ENCODE data around the gene HMCN2.
"Not testable (repeated sequence)": the region's sequence is repeated elsewhere in the genome, so short reads cannot be mapped to it uniquely, and the experiment has no call there.

The HMCN2 gene

DNA sequence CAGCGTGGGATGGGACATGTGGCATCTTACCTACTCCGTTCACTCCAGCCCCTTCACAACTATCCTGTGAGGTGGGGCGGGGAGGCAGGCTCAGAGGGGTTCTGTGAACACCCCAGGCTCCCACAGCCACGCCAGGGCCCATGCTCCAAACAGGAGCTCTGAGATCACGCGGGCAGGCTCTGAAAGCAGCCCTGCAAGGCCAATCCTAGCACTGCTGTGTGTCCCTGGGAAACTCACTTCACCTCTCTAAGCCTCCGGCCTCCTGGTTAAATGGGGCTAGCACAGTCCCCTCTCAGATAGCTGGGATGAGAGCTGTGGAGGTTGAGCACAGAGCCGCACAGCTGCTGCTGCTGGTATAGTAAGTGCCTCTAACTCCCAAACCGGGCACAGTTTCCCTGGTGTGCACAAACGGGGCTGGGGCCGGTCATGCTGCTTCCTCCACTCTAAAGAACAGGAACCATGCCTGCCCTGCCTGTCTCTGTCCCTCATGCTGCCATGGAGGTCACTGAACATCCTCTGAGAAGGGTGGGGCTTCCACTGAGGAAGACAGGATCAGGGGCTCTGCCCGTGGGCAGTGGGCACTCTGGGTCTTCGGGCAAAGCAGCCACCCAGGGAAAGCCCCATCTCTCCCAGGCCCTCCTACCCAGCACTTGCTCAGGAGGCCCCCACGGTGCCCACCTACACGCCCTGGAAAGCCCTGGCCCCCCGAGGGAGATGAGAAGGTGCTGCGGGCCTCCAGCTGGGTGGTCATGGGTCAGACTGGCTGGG, 166.2 kb downstream of the HMCN2 start:
- no peak overlapping the region for H3K4me3 ChIP-seq (ENCODE audit: low read depth, low read length)

DNA sequence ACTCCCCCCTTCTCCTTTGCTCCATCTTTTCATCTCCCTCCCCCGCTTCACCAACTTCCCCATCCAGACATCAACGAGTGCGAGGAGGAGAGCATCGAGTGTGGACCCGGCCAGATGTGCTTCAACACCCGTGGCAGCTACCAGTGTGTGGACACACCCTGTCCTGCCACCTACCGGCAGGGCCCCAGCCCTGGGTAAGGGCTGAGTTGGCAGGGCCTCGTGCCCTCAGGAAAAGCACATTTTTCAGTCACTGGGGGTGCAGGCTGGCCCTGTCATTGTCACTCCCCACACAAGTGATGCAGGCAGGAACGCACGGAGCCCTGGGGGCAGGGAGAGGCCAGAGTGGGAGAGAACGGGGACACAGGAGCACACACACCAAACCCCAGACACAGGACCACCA, 166.8 kb downstream of the HMCN2 start:
- no peak overlapping the region for H3K4me3 ChIP-seq (ENCODE audit: low read depth, low read length)
- DNase-seq (ENCODE audit: low read depth) = no peak

More for the DNA sequence above, 166.2 kb downstream of the HMCN2 start:
- DNase-seq (ENCODE audit: low read depth) = no peak

DNA sequence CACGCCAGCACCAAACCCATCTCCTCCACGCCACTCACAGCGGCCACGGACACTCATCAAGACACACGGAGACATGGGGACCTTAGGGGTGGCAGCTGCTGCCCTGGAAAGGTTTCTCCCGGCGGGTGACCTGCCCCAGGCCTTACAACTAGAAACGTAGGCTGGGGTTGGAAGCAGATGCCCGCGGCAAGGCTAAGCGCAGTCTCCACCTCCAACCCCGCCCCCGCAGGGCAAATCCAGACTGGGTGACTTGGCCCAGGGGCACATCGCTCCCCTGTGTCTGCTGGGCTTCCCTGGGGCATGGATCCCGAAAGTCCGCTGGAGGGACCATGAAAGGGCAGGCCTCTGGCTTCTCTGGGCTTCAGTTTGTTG, 167.2 kb downstream of the HMCN2 start:
- no peak overlapping the region for H3K4me3 ChIP-seq (ENCODE audit: low read depth, low read length)
- no peak for DNase-seq (ENCODE audit: low read depth)

DNA sequence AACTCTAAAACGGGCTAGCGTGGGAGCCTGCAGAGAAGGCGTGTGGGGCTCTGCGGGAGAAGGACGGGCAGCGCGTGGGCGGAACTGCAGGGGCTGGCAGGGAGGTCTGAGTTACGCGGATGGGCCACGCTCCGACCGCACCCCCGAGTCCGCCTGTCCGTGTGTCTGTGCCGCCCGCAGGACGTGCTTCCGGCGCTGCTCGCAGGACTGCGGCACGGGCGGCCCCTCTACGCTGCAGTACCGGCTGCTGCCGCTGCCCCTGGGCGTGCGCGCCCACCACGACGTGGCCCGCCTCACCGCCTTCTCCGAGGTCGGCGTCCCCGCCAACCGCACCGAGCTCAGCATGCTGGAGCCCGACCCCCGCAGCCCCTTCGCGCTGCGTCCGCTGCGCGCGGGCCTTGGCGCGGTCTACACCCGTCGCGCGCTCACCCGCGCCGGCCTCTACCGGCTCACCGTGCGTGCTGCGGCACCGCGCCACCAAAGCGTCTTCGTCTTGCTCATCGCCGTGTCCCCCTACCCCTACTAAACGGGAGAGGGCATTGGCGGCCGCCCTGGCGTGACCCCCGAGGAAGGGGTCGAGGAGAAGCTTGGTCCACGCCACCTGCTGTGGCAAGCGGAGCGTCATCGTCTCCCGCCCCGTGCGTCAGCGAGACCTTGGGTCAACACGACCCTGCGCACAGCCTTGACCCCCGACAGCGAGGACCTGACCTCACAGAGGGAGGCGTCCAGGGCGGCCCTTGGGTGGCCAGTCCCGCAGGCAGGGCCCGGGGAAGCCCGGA, 167.8 kb downstream of the HMCN2 start:
- no peak for DNase-seq (ENCODE audit: low read depth)
- H3K4me3 ChIP-seq (ENCODE audit: low read depth, low read length) = peak overlapping the region; percentile 36

DNA sequence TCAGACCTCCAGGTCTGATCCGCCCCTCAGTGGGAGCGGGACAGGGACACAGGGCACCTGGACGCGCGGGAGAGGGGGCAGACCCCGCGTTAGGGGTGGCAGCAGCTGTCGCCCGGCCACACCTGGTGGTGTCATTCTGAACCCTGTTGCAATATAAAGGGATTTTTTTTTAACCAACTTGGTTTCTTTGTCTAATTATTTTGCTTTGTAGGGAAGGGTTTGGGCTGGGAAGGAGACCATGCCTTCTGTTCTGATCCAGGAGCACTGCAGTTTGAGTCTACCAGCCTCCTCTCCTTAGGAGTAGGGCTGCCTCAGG, 168.3 kb downstream of the HMCN2 start:
- no peak for DNase-seq (ENCODE audit: low read depth)
- H3K4me3 ChIP-seq (ENCODE audit: low read depth, low read length) = no peak overlapping the region

DNA sequence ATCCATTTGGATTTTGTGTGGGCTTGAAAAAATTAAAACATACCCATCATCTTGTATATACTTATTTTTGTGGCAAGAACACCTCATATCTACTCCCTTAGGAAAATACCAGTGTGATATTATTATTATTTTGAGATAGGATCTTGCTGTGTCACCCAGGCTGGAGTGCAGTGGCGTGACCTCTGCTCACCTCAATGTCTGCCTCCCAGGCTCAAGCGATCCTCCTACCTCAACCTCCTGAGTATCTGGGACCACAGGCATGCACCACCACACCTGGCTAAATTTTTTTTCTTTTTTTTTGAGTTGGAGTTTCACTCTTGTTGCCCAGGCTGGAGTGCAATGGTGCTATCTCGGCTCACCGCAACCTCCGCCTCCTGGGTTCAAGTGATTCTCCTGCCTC, 169.1 kb downstream of the HMCN2 start:
- DNase-seq (ENCODE audit: low read depth); H3K4me3 ChIP-seq (ENCODE audit: low read depth, low read length): not testable (repeated sequence)

DNA sequence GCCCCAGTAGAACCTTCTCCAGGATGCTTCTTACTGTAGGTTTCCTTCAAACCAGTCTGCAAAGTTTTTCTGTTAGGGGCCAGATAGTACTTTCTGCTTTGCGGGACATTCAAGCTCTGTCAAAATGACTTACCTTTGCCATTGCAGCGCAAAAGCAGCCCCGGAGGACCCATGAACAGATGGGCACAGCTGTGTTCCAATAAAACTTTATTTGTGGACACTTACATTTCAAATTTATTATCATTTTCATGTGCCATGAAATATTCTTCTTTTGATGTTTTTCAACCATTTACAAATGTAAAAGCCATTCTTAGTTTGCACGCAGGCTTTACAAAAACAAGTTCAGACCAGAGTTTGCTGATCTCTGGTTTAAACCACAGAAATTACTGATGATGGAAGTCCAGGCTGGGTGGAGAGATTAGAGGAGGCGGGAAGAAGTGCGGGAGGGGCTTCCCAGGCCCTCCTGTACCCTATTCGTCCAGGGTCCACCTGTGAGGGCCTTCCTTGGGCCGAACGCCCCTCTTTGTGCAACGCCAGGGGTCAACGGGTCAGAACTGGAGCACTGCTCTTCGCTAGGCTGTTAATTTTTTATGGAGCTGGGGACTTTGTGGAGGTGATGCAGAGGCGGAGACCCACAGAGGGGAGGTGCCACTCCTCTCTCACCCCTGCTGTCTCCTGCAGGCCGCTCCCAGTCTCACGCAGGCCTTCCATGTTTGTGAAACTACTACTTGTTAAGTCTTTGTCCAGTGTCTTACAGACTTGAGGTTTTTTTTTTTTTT, 171.6 kb downstream of the HMCN2 start:
- no peak for DNase-seq (ENCODE audit: low read depth)
- no peak overlapping the region for H3K4me3 ChIP-seq (ENCODE audit: low read depth, low read length)

DNA sequence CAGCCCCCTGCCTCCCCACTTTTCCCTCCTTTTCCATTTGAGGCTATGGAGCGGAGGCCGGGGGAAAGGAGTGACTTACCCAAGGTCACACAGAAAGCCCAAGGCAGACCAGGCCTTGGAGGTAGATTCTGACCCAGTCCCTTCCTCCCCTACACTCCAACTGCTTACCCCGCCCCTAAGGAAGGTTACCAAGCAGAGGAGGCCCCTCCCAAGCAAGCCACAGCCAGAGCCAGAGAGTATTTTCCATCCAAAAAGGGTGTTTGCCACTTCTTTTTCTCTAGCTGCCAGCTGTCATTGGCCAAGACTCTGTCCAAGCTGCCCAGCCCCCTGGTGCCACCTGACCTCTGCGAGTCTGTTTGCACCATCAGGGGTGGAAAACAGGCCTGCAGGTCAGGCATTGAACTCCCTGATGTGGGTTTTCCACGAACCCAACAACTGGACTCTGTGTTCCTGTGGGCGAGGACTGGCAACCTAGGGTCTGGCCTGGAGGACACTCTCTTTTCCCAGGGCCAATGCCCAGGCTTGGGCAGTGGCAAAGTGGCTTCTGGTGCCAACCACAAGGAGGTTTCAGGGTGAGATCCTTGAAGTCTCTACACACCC, 172.9 kb downstream of the HMCN2 start:
- DNase-seq (ENCODE audit: low read depth) = no peak
- no peak overlapping the region for H3K4me3 ChIP-seq (ENCODE audit: low read depth, low read length)

DNA sequence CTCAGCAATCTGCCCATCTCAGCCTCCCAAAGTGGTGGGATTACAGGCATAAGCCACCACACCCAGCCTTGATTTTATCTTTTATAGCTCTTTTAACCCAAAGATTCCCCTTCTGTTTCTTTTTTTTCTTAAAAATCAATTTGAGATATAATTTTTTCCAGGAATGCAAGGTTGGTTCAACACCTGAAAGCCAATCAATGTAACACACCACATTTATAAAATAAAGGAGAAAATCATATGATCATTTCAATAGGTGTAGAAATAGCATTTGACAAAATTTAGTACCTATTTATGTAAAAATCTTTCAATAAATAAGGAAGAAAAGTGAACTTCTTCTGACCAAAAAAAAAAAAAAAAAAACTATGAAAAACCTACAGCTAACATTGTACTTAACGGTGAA, 175.5 kb downstream of the HMCN2 start:
- DNase-seq (ENCODE audit: low read depth) = no peak
- no peak overlapping the region for H3K4me3 ChIP-seq (ENCODE audit: low read depth, low read length)

DNA sequence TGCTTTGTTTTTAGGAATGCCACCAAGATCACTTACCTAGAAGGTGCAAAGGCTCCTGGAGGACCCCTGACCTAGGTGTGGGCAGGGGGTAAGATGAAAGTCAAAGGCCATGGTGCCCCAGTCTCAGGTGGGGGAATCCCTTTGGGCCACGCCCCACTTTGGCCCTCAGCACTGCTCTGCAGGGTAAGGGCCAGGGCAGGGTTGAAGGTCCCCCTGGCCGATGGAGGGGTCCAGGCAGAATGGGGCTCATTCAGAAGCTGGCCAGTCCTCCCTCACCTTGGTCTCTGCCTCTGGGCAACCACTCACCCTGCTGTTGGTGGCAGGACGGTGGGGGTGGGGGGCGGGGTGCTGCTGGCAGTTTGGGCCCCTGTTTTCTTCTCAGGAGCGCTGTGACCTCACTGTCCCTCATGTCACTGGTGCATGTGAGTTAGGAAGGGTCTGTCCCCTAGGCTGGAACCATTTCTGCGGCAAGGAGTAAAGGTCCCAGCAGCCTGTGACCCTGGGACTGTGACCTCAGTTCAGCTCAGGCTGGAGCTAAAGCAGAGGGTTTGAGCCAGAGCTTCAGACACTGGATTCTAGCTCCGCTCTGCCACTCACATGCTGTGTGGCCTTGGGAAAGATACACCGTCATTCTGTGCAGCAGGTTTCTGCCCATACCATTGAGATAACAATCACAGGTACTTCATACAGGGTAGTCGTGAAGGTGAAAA, 177.3 kb downstream of the HMCN2 start:
- DNase-seq (ENCODE audit: low read depth) = no peak
- no peak overlapping the region for H3K4me3 ChIP-seq (ENCODE audit: low read depth, low read length)

DNA sequence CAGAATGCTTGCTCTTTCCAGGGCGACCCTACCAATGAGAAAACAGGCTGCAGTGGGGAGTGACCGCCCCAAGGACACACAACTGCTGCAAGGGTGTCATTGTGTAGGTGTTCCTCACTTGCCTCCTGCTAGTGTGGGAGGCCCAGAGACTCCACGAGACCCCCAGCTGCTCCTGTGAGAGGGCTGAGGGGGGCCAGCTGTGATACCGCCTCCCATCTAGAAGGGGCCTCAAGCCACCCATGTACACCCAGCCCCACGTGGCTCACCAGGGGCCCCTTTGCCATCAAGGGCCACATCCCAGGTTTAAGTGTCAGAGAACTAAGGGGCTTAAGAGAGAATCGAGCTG, 177.9 kb downstream of the HMCN2 start:
- DNase-seq (ENCODE audit: low read depth) = no peak
- no peak overlapping the region for H3K4me3 ChIP-seq (ENCODE audit: low read depth, low read length)

DNA sequence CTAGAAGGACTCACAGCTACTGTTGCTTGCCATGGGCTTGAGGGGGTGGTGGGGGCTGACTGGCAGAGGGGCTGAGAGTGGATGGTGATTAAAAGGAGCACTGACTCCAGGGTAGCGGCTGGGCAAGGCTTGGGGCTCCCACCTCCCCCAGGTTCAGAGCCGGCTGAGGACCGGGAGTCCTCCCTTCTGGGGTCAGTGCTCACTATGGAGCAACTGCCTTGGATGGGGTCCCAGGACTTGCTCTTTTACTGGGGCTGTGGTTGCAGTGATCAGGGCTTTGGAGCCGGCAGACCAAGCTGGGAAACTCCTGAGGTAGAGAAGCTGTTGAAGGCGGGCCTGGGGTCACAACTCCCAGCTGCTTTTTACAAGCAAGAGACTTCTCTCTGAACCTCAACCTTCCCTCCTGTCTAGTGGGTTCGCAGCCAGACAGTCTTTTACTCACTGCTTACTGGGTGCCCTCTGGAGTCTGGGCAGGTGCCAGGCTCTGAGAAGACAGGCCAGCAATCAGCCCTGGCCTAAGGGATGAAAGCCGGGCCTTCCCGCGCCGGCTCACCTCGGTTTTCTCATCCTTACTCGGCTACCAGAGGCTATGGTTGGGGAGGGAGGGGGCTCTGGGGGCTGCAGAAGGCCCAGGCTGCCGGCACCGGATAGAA, 178.4 kb downstream of the HMCN2 start:
- no peak overlapping the region for H3K4me3 ChIP-seq (ENCODE audit: low read depth, low read length)
- DNase-seq (ENCODE audit: low read depth) = no peak

DNA sequence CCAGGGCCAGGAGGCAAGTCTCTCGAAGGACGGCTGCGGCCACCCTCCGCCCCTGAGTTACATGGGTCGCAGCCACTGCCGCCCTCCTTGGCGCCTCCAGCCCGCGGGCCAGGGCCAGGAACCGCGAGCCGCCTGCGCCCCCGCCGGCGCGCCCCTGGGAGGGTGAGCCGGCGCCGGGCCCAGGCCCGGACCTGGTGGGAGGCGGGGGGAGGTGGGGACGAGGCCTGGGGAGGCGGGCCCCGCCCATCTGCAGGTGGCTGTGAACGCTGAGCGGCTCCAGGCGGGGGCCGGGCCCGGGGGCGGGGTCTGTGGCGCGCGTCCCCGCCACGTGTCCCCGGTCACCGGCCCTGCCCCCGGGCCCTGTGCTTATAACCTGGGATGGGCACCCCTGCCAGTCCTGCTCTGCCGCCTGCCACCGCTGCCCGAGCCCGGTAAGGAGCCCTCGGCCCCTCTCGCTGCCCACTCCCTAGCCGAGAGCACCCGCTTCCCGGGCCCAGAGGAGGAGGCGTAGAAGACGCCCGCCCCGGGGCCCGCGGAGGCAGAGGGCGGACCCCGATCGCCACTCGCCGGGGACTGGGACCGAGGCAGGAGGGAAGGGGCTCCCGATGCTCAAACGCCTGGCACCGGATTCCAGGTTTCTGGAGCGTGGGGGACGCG, 179.1 kb downstream of the HMCN2 start, which contains the start of gene ASS1:
TSS of gene ASS1 (plus strand) at position 397 of the 657 bp plus-strand sequence. CDS start 7,268 bp downstream, outside the sequence.
- H3K4me3 ChIP-seq (ENCODE audit: low read depth, low read length) = peak within 1 kb of the TSS; percentile 55
- no peak for DNase-seq (ENCODE audit: low read depth)

DNA sequence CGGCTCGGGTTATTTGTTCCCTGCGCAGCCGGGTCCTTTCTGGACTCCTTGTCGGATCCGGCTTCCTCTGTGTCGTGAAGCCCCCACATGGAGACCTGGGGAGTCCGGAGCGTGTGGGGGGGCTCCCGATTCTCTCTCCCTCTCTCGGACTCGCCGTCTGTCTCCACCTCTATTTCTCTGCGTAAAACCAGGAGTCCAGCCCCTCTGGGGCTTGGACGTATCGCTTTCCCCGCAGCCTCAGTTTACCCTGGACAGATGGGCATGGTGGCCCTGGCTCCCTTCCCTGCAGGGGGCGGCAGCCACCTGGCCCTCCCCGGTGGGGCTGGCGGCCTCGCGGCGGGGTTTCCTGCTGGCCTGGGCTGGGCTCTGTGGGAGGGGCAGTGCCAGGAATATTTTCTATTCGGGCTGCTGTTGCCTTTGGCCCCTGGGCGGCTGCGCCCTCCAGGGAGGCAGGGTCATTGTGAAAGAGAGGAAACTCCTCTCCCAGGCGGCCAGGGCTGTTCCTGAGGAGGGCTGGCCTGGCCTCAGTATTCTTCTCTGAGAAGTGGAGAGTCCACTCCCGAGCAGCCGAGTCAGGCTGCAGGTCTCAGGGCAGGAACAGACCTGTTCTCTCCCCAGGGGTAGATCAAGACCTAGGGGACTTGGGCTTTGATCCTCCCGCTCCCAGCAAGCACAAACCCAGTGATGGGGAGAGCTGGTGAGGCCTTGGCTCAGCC, 179.9 kb downstream of the HMCN2 start:
- peak overlapping the region; percentile 55 for H3K4me3 ChIP-seq (ENCODE audit: low read depth, low read length)
- DNase-seq (ENCODE audit: low read depth) = no peak

DNA sequence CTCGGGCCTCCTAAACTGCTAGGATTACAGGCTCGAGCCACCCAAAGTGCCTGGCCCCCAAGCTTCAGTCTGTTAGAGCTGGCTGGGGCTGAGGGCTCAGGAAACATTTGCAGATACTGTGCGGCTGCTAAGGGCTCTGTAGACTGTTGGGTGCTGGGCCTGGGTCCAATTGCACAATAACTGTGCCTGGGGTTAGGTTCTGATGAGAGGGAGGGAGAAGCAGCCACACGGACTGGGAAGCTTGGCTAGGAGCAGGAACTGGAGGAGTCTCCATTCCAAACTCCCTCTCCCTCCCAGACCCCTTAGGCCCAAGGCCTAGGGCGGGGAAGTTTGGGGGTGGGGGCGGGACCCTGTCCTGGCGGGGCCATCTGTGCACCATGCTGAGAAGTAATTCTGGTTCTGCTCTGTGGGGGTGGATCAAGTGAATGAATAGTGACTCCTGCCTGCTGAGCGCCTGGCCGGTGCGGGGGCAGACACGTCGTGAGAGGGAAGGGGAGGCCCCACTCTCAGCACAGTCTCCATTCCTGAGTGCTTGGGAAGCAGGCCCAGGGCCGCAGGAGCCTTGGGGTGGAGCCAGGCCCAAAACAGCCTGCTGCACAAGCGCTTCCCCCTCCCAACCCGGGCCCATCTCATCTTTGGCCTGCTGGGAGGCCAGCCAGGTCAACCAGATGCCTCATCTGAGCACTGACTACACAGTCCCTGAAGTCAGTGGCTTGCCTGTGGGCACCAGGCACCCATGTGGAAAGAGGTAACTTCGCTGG, 180.7 kb downstream of the HMCN2 start:
- DNase-seq (ENCODE audit: low read depth) = peak; percentile 87
- peak overlapping the region; percentile 55 for H3K4me3 ChIP-seq (ENCODE audit: low read depth, low read length)

DNA sequence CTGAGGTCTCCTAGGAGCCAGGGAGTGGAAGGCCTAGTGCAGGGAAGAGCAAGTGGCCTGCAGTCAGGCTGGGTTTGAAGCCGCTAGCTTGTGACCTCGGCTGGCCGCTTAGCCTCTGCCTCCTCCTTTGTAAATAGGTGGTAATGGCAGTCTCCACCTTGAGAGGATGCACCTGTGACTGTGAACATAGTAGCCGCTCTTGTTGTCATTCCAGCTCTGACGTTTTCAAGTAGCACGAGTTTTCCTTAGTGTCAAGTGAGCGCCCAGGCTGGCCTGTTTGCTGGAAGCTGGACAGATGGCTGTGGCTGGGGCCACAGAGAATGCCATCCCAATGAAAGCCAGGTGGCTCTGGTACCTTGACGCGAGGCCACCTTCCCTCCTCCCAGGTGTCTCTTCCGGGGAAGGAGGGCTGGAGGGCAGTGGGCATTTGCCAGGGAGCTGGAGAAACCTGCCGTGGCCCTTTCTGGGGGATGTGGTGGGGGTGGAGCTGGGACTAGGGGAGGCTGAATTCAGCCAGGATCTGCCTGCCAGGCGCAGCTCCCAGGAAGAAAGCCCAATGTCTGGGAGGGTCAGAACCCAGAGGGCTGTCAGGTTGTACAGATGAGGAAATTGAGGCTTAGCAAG, 181.7 kb downstream of the HMCN2 start:
- no peak for DNase-seq (ENCODE audit: low read depth)
- no peak overlapping the region for H3K4me3 ChIP-seq (ENCODE audit: low read depth, low read length)
